GM12873 (cell line): ENCODE measurements around the gene SEC14L1.
A peak's percentile ranks its signal among the peaks of the same experiment; 100 is the strongest.

ENCODE experiments used
- TF ChIP-seq, protein P1 (sequence below): IDR thresholded peaks from 2 replicates; pipeline ENCODE4 v1.5.1; 2012; ENCODE audit warnings: low read depth, mild to moderate bottlenecking, moderate library complexity, low read length, control low read depth; ENCODE audit not compliant: insufficient read depth; ENCODE audit errors: missing control alignments

Gene SEC14L1

DNA sequence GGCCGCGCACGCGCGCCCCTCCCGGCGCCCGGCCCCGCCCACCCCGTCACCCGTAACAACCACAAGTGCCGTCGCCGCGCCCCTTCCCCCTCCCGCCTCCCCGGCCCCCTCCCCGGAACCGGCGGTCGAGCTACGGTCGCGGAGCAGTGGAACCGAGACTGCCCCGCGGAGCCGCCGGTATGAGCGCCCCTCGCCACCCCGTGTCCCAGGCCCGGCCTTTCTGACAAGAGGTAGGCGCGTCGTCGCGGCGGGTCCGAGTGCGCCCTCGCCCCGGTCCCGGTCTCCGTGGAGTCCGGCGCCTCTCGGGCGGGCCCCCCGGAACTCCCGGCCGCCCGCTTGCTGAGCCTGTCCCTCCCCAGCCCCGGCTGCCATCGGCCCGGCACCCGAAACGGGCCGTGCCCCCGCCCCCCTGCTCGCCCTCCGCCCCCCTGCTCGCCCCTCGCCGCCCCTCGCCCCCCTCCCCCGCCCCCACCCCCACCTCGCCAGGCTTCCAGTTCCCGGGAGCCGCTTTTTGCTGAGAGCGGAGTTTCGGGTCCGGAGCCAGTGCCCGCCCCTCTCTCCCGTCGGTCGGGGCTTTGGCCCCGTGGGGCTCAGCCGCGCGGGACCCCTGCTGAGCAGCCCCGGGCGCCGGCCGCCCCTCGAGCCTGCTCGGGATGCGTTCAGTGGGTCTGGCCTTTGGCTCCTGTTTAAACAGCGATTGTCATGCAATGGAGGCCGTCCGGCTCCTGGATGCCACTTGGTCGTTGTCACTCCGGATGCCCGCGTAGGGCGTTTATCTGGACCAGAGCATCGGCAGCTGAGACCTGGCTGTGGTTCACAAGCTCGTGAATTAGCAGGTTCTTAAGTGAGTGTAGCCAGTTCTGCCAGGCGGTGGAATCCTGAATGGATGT is at the start of gene SEC14L1:
Gene SEC14L1, plus strand, starts transcription at position 92 of the 890 bp plus-strand sequence. CDS start 2,628 bp downstream, outside the sequence.
- TF ChIP-seq, protein P1, sequence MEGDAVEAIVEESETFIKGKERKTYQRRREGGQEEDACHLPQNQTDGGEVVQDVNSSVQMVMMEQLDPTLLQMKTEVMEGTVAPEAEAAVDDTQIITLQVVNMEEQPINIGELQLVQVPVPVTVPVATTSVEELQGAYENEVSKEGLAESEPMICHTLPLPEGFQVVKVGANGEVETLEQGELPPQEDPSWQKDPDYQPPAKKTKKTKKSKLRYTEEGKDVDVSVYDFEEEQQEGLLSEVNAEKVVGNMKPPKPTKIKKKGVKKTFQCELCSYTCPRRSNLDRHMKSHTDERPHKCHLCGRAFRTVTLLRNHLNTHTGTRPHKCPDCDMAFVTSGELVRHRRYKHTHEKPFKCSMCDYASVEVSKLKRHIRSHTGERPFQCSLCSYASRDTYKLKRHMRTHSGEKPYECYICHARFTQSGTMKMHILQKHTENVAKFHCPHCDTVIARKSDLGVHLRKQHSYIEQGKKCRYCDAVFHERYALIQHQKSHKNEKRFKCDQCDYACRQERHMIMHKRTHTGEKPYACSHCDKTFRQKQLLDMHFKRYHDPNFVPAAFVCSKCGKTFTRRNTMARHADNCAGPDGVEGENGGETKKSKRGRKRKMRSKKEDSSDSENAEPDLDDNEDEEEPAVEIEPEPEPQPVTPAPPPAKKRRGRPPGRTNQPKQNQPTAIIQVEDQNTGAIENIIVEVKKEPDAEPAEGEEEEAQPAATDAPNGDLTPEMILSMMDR = no peak

DNA sequence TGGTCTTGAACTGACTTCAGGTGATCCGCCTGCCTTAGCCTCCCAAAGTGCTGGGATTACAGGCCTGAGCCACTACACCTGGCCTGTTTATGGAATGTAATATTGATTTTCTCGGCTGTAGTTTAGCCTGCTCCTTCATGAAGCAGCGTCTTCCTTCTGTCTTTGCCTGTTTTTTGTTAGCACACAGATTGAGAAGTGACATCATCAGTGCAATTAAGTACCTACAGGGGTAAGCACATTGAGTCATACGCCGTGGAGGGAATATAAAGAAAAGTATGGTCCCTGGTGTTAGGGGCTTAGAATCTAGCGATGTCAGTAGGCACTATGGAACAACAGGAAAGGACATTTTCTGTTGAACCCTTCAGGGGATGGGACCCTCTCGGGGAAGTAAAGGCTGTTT is 48.7 kb upstream of the SEC14L1 start:
- TF ChIP-seq, protein P1 = no peak

DNA sequence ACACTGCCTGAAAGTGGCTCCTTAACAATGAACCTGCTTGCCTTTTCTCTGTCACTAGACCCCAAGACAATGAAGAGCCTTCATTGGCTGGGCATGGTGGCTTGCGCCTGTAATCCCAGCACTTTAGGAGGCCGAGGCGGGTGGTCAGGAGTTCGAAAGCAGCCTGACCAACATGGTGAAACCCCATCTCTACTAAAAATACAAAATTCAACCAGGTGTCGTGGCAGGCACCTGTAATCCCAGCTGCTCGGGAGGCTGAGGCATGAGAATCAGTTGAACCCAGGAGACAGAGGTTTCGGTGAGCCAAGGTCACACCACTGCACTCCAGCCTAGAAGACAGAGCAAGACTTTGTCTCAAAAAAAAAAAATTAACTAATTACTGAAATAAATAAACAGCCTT is 45.3 kb upstream of the SEC14L1 start:
- TF ChIP-seq, protein P1 = no peak

DNA sequence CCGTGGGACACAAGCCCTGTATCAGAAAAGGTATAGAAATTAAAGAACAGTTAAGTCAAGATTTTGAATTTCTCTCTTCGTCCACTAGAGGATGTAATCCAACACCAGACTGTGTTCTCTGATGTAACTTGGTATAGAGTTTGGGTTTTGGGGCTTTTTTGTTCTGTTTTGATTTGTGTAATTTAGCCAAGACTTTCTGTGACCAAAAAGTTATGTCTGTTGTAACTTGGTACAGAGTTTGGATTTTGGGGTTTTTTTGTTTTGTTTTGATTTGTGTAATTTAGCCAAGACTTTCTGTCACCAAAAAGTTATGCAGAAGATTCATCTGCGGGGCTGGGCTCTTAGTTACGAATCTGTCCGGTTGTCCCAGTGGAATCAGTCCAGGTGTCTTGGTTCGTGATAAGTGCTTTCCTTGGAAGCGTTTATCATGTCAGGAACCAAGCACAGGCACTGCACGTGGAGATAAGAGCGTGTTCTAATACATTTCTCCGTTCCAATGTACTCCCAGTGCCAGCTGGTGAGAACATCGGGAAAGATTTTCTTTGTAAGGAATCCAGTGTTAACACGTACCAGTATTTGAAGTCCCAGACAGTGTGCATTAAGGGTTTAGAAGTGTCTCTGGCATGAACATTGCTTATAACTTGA is 44.1 kb upstream of the SEC14L1 start:
- TF ChIP-seq, protein P1 = peak; percentile 78

DNA sequence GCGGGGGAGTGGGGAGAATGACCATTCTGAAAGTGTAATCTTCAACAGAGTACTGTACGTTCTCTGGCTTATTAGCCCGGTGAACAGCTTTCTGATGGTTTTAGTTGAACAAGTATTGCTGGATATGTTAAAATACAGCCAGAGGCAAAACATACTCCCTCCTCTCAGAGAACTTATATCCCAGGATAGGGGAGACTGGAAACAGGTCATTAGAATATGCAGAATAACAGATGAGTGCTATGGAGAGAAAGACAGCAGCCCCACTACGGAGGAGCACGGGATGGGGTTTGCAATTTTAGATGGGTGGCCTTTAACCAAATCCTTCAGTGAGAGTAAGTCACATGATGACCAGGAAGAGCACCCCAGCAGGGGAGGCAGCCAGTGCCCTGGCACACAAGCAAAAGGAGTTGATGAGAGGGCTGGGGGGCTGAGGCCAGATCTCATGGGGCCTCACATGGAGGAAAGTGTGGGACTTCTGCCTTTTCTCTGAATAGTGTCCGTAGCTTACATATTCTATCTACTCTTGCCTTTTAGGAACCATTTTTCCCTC is 43.1 kb upstream of the SEC14L1 start:
- TF ChIP-seq, protein P1 = no peak

DNA sequence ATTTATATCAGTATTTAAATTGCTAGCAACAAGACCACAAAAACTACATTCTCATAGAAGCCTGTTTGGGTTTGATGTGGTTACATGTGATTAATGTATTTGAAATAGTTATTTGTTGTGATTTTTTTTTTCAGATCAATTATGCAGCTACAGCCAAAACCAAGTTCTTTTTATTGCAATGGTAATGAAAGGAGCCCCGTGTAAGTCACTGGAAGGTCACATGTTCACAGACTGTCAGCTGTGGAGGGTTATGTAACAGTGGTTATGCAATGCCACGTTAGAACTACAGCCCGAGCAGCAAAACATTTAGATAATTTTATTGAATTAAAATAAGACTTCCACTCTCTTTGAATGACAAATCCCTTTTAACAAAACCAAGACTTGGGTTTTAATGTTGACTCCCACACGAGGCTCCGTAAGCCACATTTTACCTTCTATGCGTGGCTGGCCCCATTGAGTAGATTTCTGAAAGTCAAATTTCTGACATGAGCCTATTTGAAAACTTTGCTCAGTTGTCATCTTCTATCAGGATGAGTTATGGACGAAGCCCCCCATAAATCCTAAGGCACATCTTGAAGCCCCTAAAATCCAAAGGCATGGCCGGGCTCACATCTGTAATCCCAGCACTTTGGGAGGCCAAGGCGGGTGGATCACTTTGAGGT is 41.8 kb upstream of the SEC14L1 start:
- TF ChIP-seq, protein P1 = no peak
